ENCODE measurements around the gene FLNC.
A peak's percentile ranks its signal among the peaks of the same experiment; 100 is the strongest.

The FLNC gene, protein sequence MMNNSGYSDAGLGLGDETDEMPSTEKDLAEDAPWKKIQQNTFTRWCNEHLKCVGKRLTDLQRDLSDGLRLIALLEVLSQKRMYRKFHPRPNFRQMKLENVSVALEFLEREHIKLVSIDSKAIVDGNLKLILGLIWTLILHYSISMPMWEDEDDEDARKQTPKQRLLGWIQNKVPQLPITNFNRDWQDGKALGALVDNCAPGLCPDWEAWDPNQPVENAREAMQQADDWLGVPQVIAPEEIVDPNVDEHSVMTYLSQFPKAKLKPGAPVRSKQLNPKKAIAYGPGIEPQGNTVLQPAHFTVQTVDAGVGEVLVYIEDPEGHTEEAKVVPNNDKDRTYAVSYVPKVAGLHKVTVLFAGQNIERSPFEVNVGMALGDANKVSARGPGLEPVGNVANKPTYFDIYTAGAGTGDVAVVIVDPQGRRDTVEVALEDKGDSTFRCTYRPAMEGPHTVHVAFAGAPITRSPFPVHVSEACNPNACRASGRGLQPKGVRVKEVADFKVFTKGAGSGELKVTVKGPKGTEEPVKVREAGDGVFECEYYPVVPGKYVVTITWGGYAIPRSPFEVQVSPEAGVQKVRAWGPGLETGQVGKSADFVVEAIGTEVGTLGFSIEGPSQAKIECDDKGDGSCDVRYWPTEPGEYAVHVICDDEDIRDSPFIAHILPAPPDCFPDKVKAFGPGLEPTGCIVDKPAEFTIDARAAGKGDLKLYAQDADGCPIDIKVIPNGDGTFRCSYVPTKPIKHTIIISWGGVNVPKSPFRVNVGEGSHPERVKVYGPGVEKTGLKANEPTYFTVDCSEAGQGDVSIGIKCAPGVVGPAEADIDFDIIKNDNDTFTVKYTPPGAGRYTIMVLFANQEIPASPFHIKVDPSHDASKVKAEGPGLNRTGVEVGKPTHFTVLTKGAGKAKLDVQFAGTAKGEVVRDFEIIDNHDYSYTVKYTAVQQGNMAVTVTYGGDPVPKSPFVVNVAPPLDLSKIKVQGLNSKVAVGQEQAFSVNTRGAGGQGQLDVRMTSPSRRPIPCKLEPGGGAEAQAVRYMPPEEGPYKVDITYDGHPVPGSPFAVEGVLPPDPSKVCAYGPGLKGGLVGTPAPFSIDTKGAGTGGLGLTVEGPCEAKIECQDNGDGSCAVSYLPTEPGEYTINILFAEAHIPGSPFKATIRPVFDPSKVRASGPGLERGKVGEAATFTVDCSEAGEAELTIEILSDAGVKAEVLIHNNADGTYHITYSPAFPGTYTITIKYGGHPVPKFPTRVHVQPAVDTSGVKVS (N-terminal part only)

DNA sequence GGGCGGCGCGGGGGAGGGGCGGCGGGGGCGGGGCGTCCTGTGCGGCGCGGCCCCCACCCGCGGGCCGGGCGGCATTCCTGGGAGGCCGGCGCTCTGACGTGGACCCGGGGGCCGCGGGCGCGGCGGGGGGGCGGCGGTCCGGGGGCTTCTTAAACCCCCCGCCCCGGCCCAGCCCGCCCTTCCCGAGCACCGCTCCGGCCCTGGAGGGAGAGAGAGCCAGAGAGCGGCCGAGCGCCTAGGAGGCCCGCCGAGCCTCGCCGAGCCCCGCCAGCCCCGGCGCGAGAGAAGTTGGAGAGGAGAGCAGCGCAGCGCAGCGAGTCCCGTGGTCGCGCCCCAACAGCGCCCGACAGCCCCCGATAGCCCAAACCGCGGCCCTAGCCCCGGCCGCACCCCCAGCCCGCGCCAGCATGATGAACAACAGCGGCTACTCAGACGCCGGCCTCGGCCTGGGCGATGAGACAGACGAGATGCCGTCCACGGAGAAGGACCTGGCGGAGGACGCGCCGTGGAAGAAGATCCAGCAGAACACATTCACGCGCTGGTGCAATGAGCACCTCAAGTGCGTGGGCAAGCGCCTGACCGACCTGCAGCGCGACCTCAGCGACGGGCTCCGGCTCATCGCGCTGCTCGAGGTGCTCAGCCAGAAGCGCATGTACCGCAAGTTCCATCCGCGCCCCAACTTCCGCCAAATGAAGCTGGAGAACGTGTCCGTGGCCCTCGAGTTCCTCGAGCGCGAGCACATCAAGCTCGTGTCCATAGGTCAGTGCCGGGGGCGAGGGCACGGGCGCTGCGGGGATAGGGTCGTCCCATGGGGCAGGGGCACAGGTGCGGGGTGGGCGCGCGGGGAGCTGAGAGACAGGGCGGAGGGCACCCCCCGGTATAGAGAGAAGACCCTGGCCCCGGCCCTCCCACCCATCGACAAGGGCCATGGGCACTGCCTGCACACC lies at the start of gene FLNC:
Gene FLNC (plus strand): TSS at position 176 of the 947 bp plus-strand sequence. CDS start 232 bp downstream, at position 408.
- peaks cover 3% of the 10 kb centered on the region for H3K36me3 ChIP-seq (ENCODE audit: insufficient read depth, low read length)
- no peaks in the 10 kb centered on the region for H3K9me3 ChIP-seq (ENCODE audit: control insufficient read depth, insufficient read depth, low read length)
- peaks cover 32% of the 10 kb centered on the region for H3K4me1 ChIP-seq (ENCODE audit: insufficient read depth, low read length)
- peak within 1 kb of the TSS; percentile 87 for H3K9ac ChIP-seq (ENCODE audit: low read depth, low read length)

DNA sequence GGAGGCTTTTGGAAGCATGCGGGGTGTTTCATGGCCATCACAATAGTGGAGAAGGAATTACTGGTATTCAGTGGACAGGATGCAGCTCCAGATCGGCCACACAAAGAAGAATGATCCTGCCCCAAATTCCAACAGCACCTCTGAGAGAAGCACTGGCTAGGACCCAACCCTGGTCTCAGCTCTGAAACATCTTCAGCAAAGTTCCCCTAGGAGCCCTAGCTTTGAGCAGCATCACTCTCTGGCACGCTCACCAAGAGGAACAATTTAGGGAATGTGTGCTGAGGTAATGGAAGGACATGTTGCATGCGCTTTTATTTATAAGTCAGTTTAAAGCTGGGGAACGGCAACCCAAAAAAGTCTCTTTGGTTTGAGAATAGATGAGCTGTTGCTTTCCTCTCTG lies 49.1 kb upstream of the FLNC start:
- Histone ChIP-seq H3K36me3 (ENCODE audit: insufficient read depth, low read length) (no peaks in the 10 kb centered on the region), H3K9me3 (ENCODE audit: control insufficient read depth, insufficient read depth, low read length) (peaks cover 5% of the 10 kb centered on the region), H3K9ac (ENCODE audit: low read depth, low read length) (no peak overlapping the region), H3K4me1 (ENCODE audit: insufficient read depth, low read length) (no peaks in the 10 kb centered on the region)

DNA sequence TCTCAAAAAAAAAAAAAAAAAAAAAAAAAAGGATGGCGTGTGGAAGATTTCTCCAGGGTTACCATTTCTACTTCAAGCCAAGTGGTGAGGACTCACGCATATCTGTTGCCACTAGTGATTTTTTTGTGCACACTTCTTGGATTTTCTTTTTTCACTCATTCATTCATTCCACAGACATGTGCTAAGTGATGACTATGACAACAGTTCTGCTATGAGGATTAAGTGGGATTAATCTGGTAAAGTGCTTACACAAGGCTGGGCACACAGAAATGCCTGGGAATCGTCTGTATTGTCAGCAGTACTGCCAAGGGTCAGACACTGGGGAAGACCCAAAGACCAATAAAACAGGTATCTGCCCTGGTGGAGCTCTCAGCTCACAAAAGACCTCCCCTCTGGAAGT lies 48.4 kb upstream of the FLNC start:
- Histone ChIP-seq H3K4me1 (ENCODE audit: insufficient read depth, low read length) (no peaks in the 10 kb centered on the region), H3K9me3 (ENCODE audit: control insufficient read depth, insufficient read depth, low read length) (peaks cover 5% of the 10 kb centered on the region), H3K36me3 (ENCODE audit: insufficient read depth, low read length) (no peaks in the 10 kb centered on the region), H3K9ac (ENCODE audit: low read depth, low read length) (no peak overlapping the region)

DNA sequence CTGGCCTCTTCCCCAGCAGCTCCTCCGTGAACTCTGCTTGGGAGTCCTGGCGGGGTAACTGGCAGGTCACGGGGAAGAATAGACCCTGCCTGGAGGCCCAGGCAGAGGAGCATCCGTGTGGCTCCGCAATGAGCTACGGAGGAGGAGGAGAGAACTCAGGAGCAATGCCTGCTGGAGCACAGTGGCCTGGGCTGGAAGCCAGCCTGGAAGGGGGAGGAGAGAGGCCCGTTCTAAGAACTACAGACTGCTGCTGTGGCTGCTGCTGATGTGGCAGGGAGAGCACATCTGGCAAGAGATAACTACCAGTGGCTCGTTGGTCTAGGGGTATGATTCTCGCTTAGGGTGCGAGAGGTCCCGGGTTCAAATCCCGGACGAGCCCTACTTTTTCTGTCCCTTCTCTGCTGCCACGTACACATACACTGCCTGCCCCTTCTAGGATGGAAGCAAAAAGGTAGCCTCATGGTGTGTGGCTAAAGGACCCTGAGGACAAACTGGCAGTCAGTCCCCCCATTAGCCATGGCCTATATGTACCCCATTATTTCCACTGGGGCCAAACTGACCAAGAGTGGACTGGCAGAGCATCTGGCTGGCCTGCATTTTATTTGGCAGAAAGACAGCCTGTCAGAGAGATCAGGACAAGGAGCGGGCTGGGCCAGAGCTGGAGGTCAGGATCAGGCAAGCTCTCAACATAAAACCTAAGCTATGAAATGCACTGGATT lies 46.9 kb upstream of the FLNC start:
- Histone ChIP-seq H3K9me3 (ENCODE audit: control insufficient read depth, insufficient read depth, low read length) (no peaks in the 10 kb centered on the region; the same call in 1 of the 2 replicates), H3K9ac (ENCODE audit: low read depth, low read length) (peak overlapping the region; percentile 58), H3K36me3 (ENCODE audit: insufficient read depth, low read length) (no peaks in the 10 kb centered on the region), H3K4me1 (ENCODE audit: insufficient read depth, low read length) (no peaks in the 10 kb centered on the region)

DNA sequence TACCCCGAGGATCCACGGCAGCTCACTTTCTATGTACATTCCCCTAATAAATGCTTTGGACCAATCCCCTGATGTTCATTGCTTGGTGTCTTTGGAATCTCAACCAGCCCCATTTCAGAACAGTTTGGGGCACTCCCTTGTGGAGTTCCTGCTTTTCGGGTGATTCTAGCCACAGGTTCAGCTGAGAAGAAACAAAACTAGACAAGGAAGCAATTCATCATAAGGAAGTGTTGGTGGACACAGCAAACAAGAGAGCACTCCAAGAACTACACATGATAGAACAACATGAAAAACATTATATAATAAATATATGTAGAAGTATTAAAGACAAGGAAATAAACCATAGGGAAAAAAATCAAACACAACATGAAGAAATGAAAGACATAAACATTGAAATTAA lies 44.5 kb upstream of the FLNC start:
- H3K9me3 ChIP-seq (ENCODE audit: control insufficient read depth, insufficient read depth, low read length): no peaks in the 10 kb centered on the region
- H3K36me3 ChIP-seq (ENCODE audit: insufficient read depth, low read length): no peaks in the 10 kb centered on the region
- H3K9ac ChIP-seq (ENCODE audit: low read depth, low read length): no peak overlapping the region
- H3K4me1 ChIP-seq (ENCODE audit: insufficient read depth, low read length): no peaks in the 10 kb centered on the region

DNA sequence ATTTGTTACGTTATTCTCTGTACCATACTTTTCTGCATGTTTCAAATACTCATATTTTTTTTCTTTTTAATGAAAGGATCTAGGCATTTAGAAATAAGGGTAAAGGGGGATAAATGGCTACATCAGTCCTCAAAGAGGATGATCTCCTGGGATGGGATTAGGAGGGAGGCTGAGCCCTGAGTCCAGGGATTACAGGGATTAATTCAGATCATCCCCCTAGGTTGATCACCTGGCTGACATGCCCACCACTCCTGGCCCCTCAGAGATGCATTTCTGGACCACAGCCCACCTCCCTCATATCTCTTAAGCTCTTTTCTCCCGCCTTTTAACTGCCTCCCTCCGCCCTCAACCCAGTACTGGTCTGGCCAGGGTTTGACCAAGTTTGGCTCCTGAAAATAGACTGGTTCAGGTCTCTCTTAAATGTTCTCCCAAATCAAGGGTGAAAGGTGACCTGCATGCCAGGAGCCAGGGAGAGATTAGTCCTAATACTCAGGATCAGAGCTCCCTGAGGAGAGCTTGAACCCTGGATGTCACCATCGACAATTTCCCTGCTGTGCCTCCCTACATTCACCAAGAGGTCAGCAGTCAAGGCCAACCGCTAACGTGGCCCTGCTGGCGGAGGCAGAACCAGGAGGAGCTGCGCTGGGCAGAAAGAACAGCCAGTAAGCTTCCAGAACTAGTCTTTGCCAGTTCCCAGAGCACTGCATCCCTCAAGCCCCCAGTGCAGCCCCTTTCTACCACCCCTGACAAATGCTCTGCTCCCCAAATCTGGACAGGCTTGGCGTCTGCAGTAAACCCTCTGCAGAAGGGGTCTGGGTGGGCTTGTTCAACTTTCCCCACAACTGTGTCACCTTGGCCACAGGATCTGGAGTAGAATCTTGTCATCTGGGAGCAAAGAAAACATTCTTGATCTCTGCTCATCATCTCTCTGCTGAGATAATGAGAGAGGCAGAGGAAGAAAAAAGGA lies 41.5 kb upstream of the FLNC start:
- Histone ChIP-seq H3K9me3 (ENCODE audit: control insufficient read depth, insufficient read depth, low read length) (no peaks in the 10 kb centered on the region), H3K36me3 (ENCODE audit: insufficient read depth, low read length) (no peaks in the 10 kb centered on the region), H3K9ac (ENCODE audit: low read depth, low read length) (no peak overlapping the region), H3K4me1 (ENCODE audit: insufficient read depth, low read length) (no peaks in the 10 kb centered on the region)

DNA sequence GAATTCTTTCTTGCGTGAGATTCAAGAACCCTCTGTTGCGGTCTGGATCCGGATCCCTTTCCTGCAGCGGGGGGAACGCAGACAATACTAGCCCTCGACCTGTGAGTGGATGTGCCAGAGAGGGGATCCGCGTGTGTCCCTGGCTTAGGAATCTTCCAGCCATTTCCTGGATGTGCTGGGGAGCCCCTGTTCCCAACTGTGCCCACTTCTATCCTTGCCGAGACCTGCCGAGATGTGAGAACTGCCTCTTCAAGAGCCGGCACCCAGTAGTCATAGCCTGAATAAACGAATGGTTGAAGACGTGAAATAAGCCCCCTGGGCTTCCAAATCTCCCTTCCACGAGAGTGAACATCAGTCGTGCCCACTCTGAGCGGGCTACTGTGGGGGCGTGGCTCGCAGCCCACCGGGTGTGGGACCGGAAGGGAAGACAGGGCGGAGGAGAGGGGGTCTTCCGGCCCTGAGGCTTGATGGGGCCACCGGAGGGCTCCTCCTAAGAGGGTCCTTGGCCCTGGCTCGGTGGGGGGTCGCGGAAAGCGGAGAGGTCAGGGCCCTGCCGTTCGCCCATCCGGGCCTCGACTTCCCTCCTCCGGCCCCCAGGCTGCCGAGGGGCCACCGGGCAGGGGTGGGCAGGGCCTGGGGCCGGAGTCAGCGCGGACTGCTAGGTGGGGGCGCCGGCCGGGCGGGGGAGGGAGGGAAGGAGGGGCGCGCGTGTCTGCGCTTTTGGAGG lies 39.7 kb upstream of the FLNC start:
- Histone ChIP-seq H3K36me3 (ENCODE audit: insufficient read depth, low read length) (0 out of 2 replicates have a peak, but pooled peaks cover 6% of the 10 kb centered on the region), H3K4me1 (ENCODE audit: insufficient read depth, low read length) (peaks cover 3% of the 10 kb centered on the region; the same call in 1 of the 2 replicates), H3K9ac (ENCODE audit: low read depth, low read length) (peak overlapping the region; percentile 89), H3K9me3 (ENCODE audit: control insufficient read depth, insufficient read depth, low read length) (no peaks in the 10 kb centered on the region)

DNA sequence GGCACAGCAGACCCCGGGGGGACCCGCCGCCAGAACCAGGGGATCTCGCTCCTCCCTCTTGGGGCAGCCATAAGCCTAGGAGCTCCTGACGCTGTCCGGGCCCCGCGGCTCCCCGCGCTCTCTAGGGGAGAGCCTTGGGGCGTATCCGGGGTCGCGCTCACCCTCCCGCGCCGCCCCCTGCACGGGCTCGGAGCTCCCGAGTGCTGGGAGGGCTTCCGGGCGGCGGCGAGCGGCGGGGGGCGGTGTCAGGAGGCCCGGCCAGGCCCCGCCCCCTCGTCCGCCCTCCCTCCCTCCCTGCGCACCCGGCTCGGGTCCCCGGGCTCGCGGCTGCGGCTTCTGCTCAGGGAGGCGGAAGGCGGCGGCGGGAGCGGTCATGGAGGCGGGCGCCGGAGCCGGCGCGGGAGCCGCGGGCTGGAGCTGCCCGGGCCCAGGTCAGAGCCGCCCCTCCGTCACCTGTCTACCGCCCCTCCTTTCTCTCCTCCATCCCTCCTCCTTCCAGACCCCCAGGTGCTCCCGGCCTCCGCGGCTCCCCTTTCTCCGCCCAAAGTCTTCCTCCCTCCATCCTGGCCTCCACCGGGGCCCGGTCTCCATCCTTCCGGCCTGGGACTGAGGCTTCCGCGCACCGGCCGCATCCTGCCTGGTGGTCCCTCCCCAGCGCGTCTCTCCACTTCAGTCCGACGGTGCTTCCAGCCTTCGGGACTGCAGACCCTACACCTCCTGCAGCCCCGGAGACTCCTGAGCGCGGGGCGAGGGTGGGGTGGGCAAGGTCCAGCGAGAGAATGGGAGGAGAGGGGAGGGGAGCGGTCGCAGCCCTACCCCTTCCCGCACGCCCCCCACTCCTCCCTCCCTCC lies 38.9 kb upstream of the FLNC start, which contains the start of gene CCDC136:
Gene CCDC136 (plus strand): TSS at position 848 of the 851 bp plus-strand sequence. CDS start 444 bp downstream, outside the sequence.
- Histone ChIP-seq H3K36me3 (ENCODE audit: insufficient read depth, low read length) (0 out of 2 replicates have a peak, but pooled peaks cover 6% of the 10 kb centered on the region), H3K9ac (ENCODE audit: low read depth, low read length) (peak within 1 kb of the TSS; percentile 89), H3K9me3 (ENCODE audit: control insufficient read depth, insufficient read depth, low read length) (no peaks in the 10 kb centered on the region), H3K4me1 (ENCODE audit: insufficient read depth, low read length) (peaks cover 3% of the 10 kb centered on the region; the same call in 1 of the 2 replicates)

DNA sequence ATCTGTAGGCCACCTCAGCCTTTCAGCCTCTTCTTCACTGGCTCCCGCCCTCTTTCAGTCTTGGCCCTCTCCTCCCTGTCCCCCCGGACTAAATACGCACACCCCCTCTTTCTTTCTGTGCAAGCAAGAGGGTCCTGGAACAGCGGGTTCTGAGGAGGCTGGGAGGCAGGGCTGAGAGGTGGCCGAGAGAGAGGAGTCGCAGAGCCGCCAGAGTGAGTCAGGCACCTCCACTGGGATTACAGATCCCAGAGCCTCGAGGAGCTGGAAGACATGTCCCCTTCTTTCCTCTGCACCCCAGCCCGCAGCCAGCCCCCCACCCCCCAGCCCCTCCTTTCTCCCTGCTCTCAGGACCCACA lies 38.3 kb upstream of the FLNC start:
- Histone ChIP-seq H3K36me3 (ENCODE audit: insufficient read depth, low read length) (0 out of 2 replicates have a peak, but pooled peaks cover 6% of the 10 kb centered on the region), H3K4me1 (ENCODE audit: insufficient read depth, low read length) (peaks cover 3% of the 10 kb centered on the region; the same call in 1 of the 2 replicates), H3K9me3 (ENCODE audit: control insufficient read depth, insufficient read depth, low read length) (no peaks in the 10 kb centered on the region), H3K9ac (ENCODE audit: low read depth, low read length) (peak overlapping the region; percentile 89)

DNA sequence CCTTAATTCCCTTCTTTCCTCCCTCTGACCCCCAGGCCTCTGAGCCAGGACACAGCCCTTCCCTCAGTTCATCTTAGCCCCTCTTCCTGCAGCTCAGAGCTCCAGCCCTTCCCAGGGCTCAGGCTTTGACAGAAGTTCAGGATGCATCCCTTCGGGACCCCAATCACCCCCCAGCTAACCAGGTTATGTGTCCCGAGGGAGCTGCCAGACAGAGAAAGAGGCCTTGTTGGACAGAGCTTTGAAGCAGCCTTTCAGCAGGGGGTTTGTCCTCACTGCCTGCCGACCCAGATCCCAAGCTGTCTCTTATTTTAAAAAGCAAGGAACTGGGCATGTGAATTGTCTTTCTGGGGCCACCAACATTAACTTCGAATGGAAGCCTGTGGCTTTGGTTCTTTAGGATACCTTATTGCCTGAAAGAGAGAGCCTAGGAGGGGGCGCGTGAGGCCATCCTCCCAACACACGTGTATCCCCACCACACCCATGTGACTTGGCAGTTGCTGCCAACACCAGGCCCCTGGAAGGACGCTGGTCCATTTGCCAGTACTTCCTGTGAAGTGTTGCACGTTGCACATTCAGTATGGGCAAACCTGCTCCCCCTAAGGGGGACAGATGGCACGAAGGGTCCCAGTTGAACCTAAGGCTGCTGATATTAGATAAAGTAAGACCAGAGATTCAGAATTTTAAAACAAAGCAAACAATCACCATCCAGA lies 37.6 kb upstream of the FLNC start:
- Histone ChIP-seq H3K36me3 (ENCODE audit: insufficient read depth, low read length) (0 out of 2 replicates have a peak, but pooled peaks cover 6% of the 10 kb centered on the region), H3K9me3 (ENCODE audit: control insufficient read depth, insufficient read depth, low read length) (no peaks in the 10 kb centered on the region), H3K9ac (ENCODE audit: low read depth, low read length) (no peak overlapping the region), H3K4me1 (ENCODE audit: insufficient read depth, low read length) (peaks cover 3% of the 10 kb centered on the region; the same call in 1 of the 2 replicates)

All from ES-I3 (cell line).